Ascending aorta (tissue), 2 donors: ENCODE results near the gene ZC2HC1C. TPM values are rescaled to one million over a fixed set of nuclear protein-coding genes. Genes with fewer than 3 reads are reported as not detected.

Experiments
- DNase-seq, 2 donors: peaks; one replicate each; pipeline ENCODE4 v3.0.0-alpha.2; 2019; ENCODE audit warnings: low spot score in 2 of 2
- H3K27ac ChIP-seq, 2 donors: fragments of 200-600 bp; sonication (generic); one replicate each; pipeline ENCODE4 v1.5.1; 2016 to 2017; ENCODE audit warnings: mild to moderate bottlenecking in 1 of 2
- H3K27me3 ChIP-seq: fragments of 200-600 bp; sonication (generic); one replicate; pipeline ENCODE4 v1.5.1; 2017
- H3K36me3 ChIP-seq, 2 donors: fragments of 200-600 bp; sonication (generic); one replicate each; pipeline ENCODE4 v1.5.1; 2016
- H3K4me1 ChIP-seq, 2 donors: fragments of 200-600 bp; sonication (generic); one replicate each; pipeline ENCODE4 v1.5.1; 2016 to 2017; ENCODE audit warnings: mild to moderate bottlenecking in 1 of 2
- H3K4me3 ChIP-seq, 2 donors: fragments of 200-600 bp; sonication (generic); one replicate each; pipeline ENCODE4 v1.5.1; 2016 to 2017; ENCODE audit warnings: mild to moderate bottlenecking in 1 of 2
- H3K9me3 ChIP-seq, 2 donors: fragments of 200-600 bp; sonication (generic); one replicate each; pipeline ENCODE4 v1.5.1; 2016
- CTCF ChIP-seq, 3 experiments: fragments of 200-600 bp in 2 of 3; fragments of 450-650 bp in 1 of 3; sonication (generic) in 2 of 3; IDR thresholded peaks; one replicate each; pipeline ENCODE4 v1.5.1; 2016 to 2019; ENCODE audit warnings: antibody characterized with exemption in 3 of 3, mild to moderate bottlenecking in 1 of 3, moderate library complexity in 1 of 3
- intact Hi-C: fragments of 100-400 bp; cut with DNase I; formaldehyde crosslinking; loops from one replicate; pipeline ENCODE4 v1.15.1; 2023
- total RNA-seq: library from RNA; depleted of rRNA; stranded (reverse); fragments of >200 nt; gene quantifications from one replicate; pipeline ENCODE4 v1.1.0, GENCODE V29; 2016

The ZC2HC1C gene
- total RNA-seq, 1 donor from 2014 or later: not detected

- no peak overlapping the region for H3K27ac ChIP-seq
- H3K27me3 ChIP-seq: no peaks in the 10 kb centered on the region
- peaks cover 80 to 91% of the 10 kb centered on the region in 2 donors for H3K36me3 ChIP-seq
- DNase-seq: no peak
- intact Hi-C loops: no loop called here
- no peak for TF ChIP-seq CTCF (IDR thresholded peaks at IDR 0.05)
- no peaks in the 10 kb centered on the region for H3K9me3 ChIP-seq
- H3K4me3 ChIP-seq: no peak overlapping the region
- H3K4me1 ChIP-seq: no peaks in the 10 kb centered on the region
These were observed 25.5 kb downstream of the ZC2HC1C start for GRCh38 chr14:75094896-75095295.

DNA sequence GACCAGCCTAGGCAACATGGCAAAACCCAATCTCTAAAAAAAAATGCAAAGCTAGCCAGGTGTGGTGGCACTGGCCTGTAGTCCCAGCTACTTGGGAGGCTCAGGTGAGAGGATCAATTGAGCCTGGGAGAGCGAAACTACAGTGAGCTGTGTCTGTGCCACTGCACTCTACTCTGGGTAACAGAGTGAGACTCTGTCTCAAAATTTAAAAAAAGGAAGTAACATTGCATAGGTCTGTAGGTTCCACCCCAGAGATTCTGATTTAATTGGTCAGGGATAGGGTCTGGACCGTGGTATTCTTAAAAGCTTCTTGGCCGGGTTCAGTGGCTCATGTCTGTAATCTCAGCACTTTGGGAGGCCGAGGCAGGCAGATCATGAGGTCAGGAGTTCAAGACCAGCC, 26.2 kb downstream of the ZC2HC1C start:
- Histone ChIP-seq H3K4me1 (no peaks in the 10 kb centered on the region), H3K4me3 (no peak overlapping the region), H3K27ac (no peak overlapping the region), H3K27me3 (no peaks in the 10 kb centered on the region), H3K9me3 (no peaks in the 10 kb centered on the region), H3K36me3 (peaks cover 80 to 91% of the 10 kb centered on the region in 2 donors)
- TF ChIP-seq CTCF (IDR thresholded peaks at IDR 0.05): no peak
- intact Hi-C loops: no loop called here
- no peak for DNase-seq

GRCh38 chr14:75096959-75097358, 27.5 kb downstream of the ZC2HC1C start:
- no peak overlapping the region for H3K4me3 ChIP-seq
- H3K4me1 ChIP-seq: no peaks in the 10 kb centered on the region
- peaks cover 75 to 93% of the 10 kb centered on the region in 2 donors for H3K36me3 ChIP-seq
- intact Hi-C loops: no loop called here
- no peak for DNase-seq
- H3K9me3 ChIP-seq: no peaks in the 10 kb centered on the region
- no peak for TF ChIP-seq CTCF (IDR thresholded peaks at IDR 0.05)
- H3K27ac ChIP-seq: no peak overlapping the region
- H3K27me3 ChIP-seq: no peaks in the 10 kb centered on the region

GRCh38 chr14:75098212-75098611, 28.8 kb downstream of the ZC2HC1C start:
- no peaks in the 10 kb centered on the region for H3K4me1 ChIP-seq
- intact Hi-C loops: no loop called here
- no peaks in the 10 kb centered on the region for H3K27me3 ChIP-seq
- no peak overlapping the region for H3K4me3 ChIP-seq
- no peak for TF ChIP-seq CTCF (IDR thresholded peaks at IDR 0.05)
- no peak for DNase-seq
- H3K27ac ChIP-seq: no peak overlapping the region
- no peaks in the 10 kb centered on the region for H3K9me3 ChIP-seq
- peaks cover 71 to 91% of the 10 kb centered on the region in 2 donors for H3K36me3 ChIP-seq

DNA sequence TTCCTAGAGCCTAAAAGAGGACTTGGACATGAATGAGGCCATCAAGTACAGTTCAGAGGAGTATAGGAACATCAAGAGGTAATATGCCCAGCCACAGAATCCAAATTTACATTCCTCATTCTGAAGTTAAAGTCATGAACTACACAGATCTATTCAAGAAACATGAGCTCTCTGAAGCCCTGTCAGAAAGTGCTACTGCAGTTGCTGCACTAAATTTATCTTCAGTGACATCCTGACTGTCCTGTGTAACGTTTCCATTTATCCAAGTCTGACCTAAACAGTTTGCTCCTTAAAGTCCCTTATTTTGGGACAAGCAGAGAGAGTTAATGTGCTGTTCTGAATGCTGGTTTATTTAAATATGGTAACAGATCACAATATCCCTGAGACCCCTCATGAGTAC, 29.2 kb downstream of the ZC2HC1C start:
- no peak for TF ChIP-seq CTCF (IDR thresholded peaks at IDR 0.05)
- no peaks in the 10 kb centered on the region for H3K9me3 ChIP-seq
- DNase-seq: no peak
- H3K27me3 ChIP-seq: no peaks in the 10 kb centered on the region
- H3K4me1 ChIP-seq: no peaks in the 10 kb centered on the region
- H3K27ac ChIP-seq: no peak overlapping the region
- intact Hi-C loops: no loop called here
- no peak overlapping the region for H3K4me3 ChIP-seq
- H3K36me3 ChIP-seq: peaks cover 67 to 91% of the 10 kb centered on the region in 2 donors

- Histone ChIP-seq H3K36me3 (peaks cover 64 to 90% of the 10 kb centered on the region in 2 donors), H3K4me3 (no peak overlapping the region), H3K27ac (no peak overlapping the region), H3K9me3 (no peaks in the 10 kb centered on the region), H3K4me1 (no peaks in the 10 kb centered on the region), H3K27me3 (no peaks in the 10 kb centered on the region)
- intact Hi-C loops: no loop called here
- no peak for TF ChIP-seq CTCF (IDR thresholded peaks at IDR 0.05)
- DNase-seq: no peak
These were observed 32.0 kb downstream of the ZC2HC1C start for GRCh38 chr14:75101491-75101890.
